Measurements from ENCODE around the gene HBS1L. TPM values are rescaled to one million over a fixed set of nuclear protein-coding genes. Genes with fewer than 3 reads are reported as not detected.

Gene HBS1L
- total RNA-seq, 1 donor from 2014 or later: 41.7 TPM

- no peak for DNase-seq (ENCODE audit: extremely low spot score in 2 of 2)
- H3K4me1 ChIP-seq: no peaks in the 10 kb centered on the region
- H3K27ac ChIP-seq: no peak overlapping the region
- H3K4me3 ChIP-seq: no peak overlapping the region
- no peaks in the 10 kb centered on the region for H3K27me3 ChIP-seq
- H3K36me3 ChIP-seq: peaks cover 0 to 6% of the 10 kb centered on the region in 2 donors
- intact Hi-C loops (cut with DNase I): no loop called here
- no peak for TF ChIP-seq CTCF (IDR thresholded peaks at IDR 0.05)
- no peaks in the 10 kb centered on the region for H3K9me3 ChIP-seq
Observed at GRCh38 chr6:134997133-134997995, 57.3 kb downstream of the HBS1L start.

GRCh38 chr6:134995536-134995935 lies 59.1 kb downstream of the HBS1L start:
- DNase-seq (ENCODE audit: extremely low spot score in 2 of 2): no peak
- no peak for TF ChIP-seq POLR2AphosphoS5 (IDR thresholded peaks at IDR 0.05; ENCODE audit: insufficient read depth in 1 of 2, low read depth in 1 of 2)
- TF ChIP-seq POLR2A (IDR thresholded peaks at IDR 0.05): no peak
- no peaks in the 10 kb centered on the region for H3K27me3 ChIP-seq
- no peaks in the 10 kb centered on the region for H3K4me1 ChIP-seq
- H3K36me3 ChIP-seq: peaks cover 0 to 15% of the 10 kb centered on the region in 2 donors
- intact Hi-C loops (cut with DNase I): no loop called here
- no peak overlapping the region for H3K4me3 ChIP-seq
- H3K9me3 ChIP-seq: no peaks in the 10 kb centered on the region
- no peak overlapping the region for H3K27ac ChIP-seq

- no peaks in the 10 kb centered on the region for H3K27me3 ChIP-seq
- intact Hi-C loops (cut with DNase I): no loop called here
- H3K4me3 ChIP-seq: no peak overlapping the region
- DNase-seq (ENCODE audit: extremely low spot score in 2 of 2): no peak
- H3K4me1 ChIP-seq: no peaks in the 10 kb centered on the region
- peaks cover 0 to 15% of the 10 kb centered on the region in 2 donors for H3K36me3 ChIP-seq
- H3K27ac ChIP-seq: no peak overlapping the region
- no peaks in the 10 kb centered on the region for H3K9me3 ChIP-seq
- TF ChIP-seq POLR2AphosphoS5 (IDR thresholded peaks at IDR 0.05; ENCODE audit: insufficient read depth in 1 of 2, low read depth in 1 of 2) (no peak), CTCF (IDR thresholded peaks at IDR 0.05) (no peak)
Observed at GRCh38 chr6:134994431-134994830, 60.2 kb downstream of the HBS1L start.

- H3K9me3 ChIP-seq: no peaks in the 10 kb centered on the region
- no peak overlapping the region for H3K27ac ChIP-seq
- no peak overlapping the region for H3K4me3 ChIP-seq
- no peak for DNase-seq (ENCODE audit: extremely low spot score in 2 of 2)
- H3K36me3 ChIP-seq: peaks cover 0 to 12% of the 10 kb centered on the region in 2 donors
- intact Hi-C loops (cut with DNase I): no loop called here
- no peaks in the 10 kb centered on the region for H3K27me3 ChIP-seq
- H3K4me1 ChIP-seq: no peaks in the 10 kb centered on the region
- TF ChIP-seq CTCF (IDR thresholded peaks at IDR 0.05): no peak
- no peak for TF ChIP-seq POLR2A (IDR thresholded peaks at IDR 0.05)
- TF ChIP-seq POLR2AphosphoS5 (IDR thresholded peaks at IDR 0.05; ENCODE audit: insufficient read depth in 1 of 2, low read depth in 1 of 2): no peak
Observed at GRCh38 chr6:134992155-134992554, 62.5 kb downstream of the HBS1L start.

GRCh38 chr6:134990262-134990661 lies 64.4 kb downstream of the HBS1L start:
- peaks cover 0 to 10% of the 10 kb centered on the region in 2 donors for H3K36me3 ChIP-seq
- intact Hi-C loops (cut with DNase I): no loop called here

More at GRCh38 chr6:134990262-134990661, 64.4 kb downstream of the HBS1L start:
- Histone ChIP-seq H3K4me3 (no peak overlapping the region), H3K4me1 (no peaks in the 10 kb centered on the region), H3K9me3 (no peaks in the 10 kb centered on the region), H3K27ac (no peak overlapping the region), H3K27me3 (no peaks in the 10 kb centered on the region)
- no peak for DNase-seq (ENCODE audit: extremely low spot score in 2 of 2)
- TF ChIP-seq POLR2A (IDR thresholded peaks at IDR 0.05) (no peak), CTCF (IDR thresholded peaks at IDR 0.05) (no peak), POLR2AphosphoS5 (IDR thresholded peaks at IDR 0.05; ENCODE audit: insufficient read depth in 1 of 2, low read depth in 1 of 2) (no peak)
